GM19397 (cell line): ENCODE results near the gene DOCK1.

ENCODE experiments used
- ATAC-seq: cut with Tn5 transposase; IDR thresholded peaks from one replicate; pipeline ENCODE4 v1.9.1; 2021; ENCODE audit warnings: mild to moderate bottlenecking, moderate library complexity; ENCODE audit not compliant: unreplicated experiment

Gene DOCK1

GRCh38 chr10:127408733-127409132 lies 503.5 kb downstream of the DOCK1 start:
- ATAC-seq: no peak

DNA sequence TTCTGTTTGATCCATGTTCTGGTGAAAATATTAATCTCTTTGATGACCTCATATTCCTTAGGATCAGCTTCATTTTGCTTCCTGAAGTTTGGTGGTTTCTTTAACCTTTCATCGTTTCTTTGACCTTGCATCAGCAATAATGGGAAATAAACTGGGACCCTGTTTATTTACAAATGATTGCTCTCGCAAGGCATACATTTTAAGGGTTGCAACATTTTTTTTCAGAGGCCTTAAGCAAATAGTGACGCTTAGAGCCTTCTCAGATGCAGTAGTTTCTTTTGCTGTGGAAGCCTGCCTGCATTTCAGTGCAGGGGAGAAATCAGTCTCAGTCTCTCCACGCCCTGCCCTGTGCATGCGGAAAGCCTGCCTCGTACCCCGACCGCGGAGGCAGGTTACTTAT lies 504.8 kb downstream of the DOCK1 start:
- ATAC-seq: no peak

GRCh38 chr10:127411062-127411461 lies 505.8 kb downstream of the DOCK1 start:
- no peak for ATAC-seq

DNA sequence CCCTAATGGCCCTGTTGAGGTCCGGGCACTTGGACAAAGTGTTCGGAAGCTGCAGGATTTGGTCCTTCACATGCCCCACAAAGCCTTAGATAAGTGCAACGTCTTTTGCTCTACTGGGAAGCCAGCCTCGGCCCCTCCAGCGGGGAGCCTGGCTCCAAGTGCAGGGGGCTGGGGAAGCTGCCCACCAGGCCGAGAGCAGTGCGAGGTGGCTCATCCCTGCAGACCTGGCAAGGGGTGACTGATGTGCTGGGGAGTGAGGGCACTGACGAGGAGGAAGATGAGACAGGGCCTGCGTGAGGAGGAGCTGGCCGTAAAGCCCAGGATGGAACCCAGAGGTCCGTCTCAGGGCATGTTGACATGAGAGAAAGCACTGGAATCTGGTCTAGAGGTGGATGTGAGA lies 508.1 kb downstream of the DOCK1 start:
- no peak for ATAC-seq

DNA sequence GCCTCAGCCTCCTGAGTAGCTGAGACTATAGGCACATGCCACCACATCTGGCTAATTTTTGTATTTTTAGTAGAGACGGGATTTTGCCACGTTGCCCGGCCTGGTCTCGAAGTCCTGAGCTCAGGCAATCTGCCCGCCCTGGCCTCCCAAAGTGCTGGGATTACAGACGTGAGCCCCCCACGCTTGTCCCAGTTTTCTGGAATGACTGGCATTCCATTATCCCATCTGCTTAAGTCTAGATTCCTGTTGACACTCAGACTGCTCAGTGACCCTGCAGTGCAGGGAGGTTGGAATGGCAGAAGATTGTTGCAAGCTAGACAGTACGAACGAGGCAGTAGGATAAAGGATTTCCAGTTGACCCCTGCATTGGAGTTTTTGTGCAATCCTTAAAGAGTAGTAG lies 508.8 kb downstream of the DOCK1 start:
- ATAC-seq: no peak

- no peak for ATAC-seq
These were observed 509.9 kb downstream of the DOCK1 start for GRCh38 chr10:127415116-127415515.

DNA sequence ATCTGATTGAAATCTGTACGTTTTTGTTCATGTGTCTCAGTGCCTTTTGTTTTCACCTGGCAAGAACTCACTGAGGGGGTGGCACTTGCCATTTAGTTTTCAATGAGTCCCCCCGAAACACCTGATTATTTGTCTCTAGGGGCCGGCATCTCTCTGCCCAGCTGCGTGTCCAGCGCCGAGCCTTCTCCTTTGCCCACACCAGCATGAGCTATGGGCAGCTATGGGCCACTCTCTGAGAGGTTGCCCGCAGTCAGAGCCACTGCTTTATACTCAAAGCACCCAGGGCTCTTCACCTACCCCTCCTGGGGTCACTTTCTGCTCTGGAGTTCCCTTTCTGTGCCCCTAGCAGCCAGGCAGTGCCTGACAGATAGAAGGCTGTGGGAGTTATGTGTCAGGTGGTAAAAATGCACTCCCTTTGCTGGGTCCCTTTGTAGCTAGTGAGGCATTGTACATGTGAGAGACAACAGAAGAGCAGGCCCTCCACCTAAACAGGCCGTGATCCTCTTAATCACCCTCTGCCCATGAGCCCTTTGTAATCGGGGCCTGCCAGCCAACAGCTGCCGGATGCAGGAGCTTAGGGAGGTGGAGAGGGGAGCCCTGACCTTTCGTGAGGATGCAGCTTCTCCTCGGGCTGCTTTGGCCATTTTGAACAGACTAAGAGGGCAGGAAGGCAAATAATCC lies 510.8 kb downstream of the DOCK1 start:
- no peak for ATAC-seq

GRCh38 chr10:127417031-127417430 lies 511.8 kb downstream of the DOCK1 start:
- no peak for ATAC-seq

DNA sequence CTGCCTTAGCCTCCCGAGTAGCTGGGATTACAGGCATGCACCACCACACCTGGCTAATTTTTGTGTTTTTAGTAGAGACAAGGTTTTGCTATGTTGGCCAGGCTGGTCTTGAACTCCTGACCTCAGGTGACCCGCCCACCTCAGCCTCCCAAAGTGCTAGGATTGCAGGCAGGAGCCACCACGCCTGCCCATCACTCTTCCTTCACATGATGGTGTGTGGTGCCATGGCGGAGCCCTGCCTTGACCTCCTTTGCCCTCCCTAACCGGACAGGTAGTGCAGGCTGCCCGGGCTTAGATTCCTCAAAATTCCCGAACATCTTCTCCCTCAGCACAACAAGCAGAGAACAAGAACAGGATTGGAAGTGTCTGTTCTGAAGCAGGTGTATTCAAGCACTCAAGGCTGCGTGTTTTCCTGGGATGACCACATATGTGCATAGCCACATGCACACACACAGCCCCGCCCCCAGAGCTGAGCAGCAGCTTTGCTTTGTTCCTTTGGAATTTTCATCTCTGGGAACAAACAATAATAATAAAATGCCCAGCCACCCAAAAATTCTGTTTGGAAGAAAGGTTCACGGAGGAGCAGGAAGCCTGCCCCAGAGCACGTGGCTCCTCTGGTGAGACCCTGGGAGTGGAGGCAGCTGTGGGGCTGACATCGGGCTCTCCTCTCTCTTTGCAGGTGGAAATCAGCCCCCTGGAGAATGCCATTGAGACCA lies 512.6 kb downstream of the DOCK1 start:
- no peak for ATAC-seq

DNA sequence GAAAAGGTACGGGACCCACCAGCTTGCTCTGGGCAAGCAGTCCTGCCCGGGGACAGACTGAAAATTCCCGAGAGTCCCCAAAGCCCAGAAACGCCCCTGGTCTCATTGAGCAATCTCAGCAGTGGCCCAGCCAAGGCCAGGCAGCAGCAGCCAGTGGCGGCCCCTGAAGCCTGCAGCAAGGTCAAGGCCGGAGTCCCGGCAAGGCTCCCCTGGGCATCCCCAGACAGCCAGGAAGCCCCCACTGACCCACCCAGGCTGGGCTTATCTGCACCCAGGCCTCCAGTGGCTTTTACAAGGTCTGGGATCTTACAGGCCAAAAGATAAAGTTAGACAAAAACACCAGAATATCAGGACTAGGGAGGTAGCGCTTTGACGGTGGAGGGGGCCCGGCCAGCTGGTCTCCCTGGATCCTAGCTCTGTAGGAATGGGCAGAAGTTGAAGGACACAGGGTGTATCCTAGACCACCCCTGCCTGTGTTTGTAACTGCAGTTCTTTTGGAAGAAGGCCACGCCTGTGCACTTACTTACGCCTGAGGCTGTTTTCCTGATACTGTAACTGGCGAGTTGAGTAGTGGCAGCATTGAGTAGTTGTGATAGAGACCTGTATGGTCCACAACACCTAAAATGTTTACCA lies 513.4 kb downstream of the DOCK1 start:
- no peak for ATAC-seq

- ATAC-seq: no peak
These were observed 515.0 kb downstream of the DOCK1 start for GRCh38 chr10:127420138-127420684.

GRCh38 chr10:127423218-127423915 lies 518.1 kb downstream of the DOCK1 start:
- ATAC-seq: no peak

DNA sequence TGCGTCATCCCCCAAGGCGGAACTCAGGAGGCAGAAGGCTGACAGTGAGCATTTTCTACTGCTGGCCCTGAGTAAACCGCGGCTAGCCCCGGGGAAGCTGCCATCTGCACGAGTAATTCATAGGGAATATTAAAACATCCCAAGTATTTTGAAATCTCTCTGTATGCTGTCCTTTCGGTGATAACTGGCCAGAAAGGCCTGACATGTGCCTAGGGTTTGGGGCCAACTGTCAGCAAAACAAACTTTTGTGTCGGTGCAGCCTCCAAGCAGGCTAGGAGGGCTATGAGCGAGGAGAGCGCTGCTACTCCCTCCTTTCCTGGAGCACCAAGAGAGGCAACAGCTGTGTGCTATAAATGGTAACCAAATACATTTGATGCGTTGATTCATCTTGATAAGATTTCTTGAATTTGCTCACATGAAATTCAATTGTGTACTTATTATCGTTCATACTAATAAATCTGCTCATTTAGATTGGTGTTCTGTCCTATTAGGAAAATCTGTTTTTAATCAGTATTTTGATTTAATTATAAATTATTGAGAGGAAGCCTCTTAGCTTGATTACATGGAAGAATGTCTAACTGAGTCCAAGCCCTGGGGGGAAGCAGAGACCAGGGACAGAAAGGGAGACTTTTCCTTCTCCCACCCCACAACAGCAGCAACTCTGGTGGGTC lies 519.5 kb downstream of the DOCK1 start:
- ATAC-seq: no peak

DNA sequence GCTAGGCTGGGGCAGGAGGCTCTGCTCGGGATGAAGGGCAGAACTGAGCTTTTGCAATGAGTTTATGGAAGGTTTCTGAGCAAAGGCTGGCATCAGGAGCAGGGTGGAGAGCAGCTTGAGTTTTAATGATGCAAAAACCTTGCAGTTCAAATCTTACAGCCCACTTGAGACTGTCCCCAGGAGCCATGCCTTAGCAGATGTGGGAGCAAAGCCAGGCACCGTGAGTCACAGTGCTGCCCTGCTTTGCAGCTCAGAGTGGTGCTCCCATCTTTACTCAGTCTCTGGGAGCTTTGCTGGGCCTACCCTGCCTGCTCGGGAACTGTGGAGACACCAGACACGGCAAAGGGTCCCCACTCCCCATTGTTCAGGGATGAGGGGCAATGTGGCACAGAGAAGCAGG lies 521.5 kb downstream of the DOCK1 start:
- ATAC-seq: no peak

DNA sequence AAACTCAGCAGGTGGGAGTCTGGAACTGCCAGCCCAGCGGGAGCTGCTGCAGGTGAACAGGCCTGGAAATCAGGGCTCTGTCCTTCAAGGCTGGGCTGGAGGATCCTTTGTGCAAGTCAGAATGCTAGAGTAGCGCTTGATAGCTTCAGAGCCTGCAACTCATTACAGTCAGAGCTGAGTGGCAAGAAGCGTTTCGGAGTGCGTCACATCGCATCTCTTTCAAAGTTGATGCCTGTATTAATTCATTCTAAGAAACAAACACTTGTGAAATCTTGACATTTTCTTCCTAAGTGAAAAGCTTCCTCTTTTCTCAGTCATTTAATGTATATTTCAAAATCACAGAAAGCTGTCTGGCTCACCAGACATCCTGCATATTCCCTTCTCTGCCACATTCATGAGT lies 522.7 kb downstream of the DOCK1 start:
- ATAC-seq: no peak

DNA sequence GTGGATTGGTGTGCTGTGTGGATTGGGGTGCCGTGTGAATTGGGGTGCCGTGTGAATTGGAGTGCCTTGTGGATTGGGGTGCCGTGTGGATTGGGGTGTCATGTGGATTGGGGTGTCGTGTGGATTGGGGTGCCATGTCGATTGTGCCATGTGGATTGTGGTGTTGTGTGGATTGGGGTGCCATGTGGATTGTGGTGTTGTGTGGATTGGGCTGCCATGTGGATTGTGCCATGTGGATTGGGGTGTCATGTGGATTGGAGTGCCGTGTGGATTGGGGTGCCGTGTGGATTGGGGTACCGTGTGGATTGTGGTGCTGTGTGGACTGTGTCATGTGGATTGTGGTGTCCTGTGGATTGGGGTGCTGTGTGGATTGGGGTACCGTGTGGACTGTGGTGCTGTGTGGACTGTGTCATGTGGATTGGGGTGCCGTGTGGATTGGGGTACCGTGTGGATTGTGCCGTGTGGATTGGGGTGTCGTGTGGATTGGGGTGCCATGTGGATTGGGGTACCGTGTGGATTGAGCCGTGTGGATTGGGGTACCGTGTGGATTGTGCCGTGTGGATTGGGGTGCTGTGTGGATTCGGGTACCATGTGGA lies 523.3 kb downstream of the DOCK1 start:
- ATAC-seq: no peak

GRCh38 chr10:127429601-127430312 lies 524.5 kb downstream of the DOCK1 start:
- ATAC-seq: no peak

GRCh38 chr10:127431525-127431924 lies 526.3 kb downstream of the DOCK1 start:
- ATAC-seq: no peak

DNA sequence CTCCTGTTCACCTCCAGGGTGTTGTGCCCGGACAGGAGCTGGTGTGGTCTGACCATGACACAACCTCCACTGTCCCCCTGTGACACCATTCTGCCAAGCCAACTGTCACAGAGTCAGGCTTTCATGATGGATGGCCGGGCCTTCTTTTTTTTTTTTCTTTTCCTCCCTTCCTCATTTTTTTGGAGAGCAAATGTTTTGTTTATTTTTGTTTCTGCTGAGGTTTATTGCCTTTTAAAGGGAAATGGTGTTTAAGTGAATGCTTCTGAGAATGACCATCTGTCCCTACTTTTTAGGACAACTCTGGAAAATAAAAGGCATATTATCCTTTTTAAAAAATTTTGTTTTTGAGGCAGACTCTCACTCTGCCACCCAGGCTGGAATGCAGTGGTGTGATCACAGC lies 528.8 kb downstream of the DOCK1 start:
- ATAC-seq: no peak

DNA sequence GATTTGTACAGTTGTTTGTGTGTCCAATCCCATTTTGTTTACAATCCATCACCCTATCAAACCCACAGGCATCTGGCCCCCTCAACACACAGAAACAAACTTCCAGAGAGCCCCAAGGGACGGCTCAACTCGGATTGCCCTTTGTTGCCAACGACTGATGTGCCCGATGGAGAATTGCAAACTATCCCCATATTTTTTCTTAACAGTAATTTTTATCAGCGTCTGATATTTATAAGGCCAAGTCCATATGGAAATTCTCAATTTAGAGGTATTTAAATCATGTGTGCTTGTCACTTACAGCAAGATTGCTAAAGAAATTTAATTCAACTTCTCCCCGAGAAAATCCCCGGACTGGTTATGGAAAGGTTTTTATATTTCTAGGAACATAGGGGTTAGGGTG lies 530.0 kb downstream of the DOCK1 start:
- ATAC-seq: no peak
